NCI-H146 (cell line): ENCODE data around the gene CD274.
"Not testable (repeated sequence)": the region's sequence is repeated elsewhere in the genome, so short reads cannot be mapped to it uniquely, and the experiment has no call there.

Source experiments
- DNase-seq: peaks from one replicate; lab custom pipeline; 2025; lab: John Stamatoyannopoulos, UW

Gene CD274

GRCh38 chr9:5438301-5439162, 11.8 kb upstream of the CD274 start:
- DNase-seq = peak; percentile 24

- no peak for DNase-seq
Observed at GRCh38 chr9:5440426-5440825, 9.9 kb upstream of the CD274 start.

GRCh38 chr9:5441043-5441442, 9.3 kb upstream of the CD274 start:
- no peak for DNase-seq

GRCh38 chr9:5442400-5443011, 7.8 kb upstream of the CD274 start:
- peak; percentile 51 for DNase-seq

GRCh38 chr9:5443850-5444249, 6.5 kb upstream of the CD274 start:
- no peak for DNase-seq

DNA sequence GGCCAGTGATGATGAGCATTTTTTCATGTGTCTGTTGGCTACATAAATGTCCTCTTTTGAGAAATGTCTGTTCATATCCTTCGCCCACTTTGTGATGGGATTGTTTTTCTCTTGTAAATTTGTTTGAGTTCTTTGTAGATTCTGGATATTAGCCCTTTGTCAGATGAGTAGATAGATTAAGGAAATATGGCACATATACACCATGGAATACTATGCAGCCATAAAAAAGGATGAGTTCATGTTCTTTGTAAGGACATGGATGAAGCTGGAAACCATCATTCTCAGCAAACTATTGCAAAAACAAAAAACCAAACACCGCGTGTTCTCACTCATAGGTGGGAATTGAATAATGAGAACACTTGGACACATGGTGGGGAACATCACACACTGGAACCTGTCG, 5.2 kb upstream of the CD274 start:
- DNase-seq = not testable (repeated sequence)

- no peak for DNase-seq
Observed at GRCh38 chr9:5445886-5446285, 4.5 kb upstream of the CD274 start.

GRCh38 chr9:5446451-5447236, 3.7 kb upstream of the CD274 start:
- DNase-seq = no peak

GRCh38 chr9:5447337-5447736, 3.0 kb upstream of the CD274 start:
- DNase-seq = no peak

DNA sequence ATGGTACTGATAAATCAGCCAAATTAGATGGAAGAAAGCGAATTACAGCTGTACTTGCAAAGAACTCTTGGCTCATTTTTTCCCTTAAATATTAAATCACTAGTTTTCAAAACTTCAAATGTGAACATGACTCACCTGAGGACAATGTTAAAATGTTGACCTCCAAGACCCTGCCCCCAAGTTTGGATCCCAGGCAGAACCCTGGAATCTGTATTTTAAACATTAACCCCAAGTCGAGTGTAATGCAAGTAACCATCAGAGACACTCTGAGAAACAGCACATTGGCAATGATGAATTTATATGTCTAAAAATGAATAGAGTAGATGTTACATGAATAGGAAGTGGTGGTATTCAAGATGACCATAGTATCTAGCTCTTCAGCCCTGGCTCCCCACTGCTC, 2.3 kb upstream of the CD274 start:
- no peak for DNase-seq

GRCh38 chr9:5448461-5449435, 1.6 kb upstream of the CD274 start:
- DNase-seq = no peak

GRCh38 chr9:5449521-5450358, 602 bp upstream of the CD274 start:
- DNase-seq = no peak

GRCh38 chr9:5452286-5452609, 1.9 kb downstream of the CD274 start:
- DNase-seq = no peak

- DNase-seq = no peak
Observed at GRCh38 chr9:5453004-5453403, 2.7 kb downstream of the CD274 start.

- no peak for DNase-seq
Observed at GRCh38 chr9:5453673-5454072, 3.3 kb downstream of the CD274 start.

DNA sequence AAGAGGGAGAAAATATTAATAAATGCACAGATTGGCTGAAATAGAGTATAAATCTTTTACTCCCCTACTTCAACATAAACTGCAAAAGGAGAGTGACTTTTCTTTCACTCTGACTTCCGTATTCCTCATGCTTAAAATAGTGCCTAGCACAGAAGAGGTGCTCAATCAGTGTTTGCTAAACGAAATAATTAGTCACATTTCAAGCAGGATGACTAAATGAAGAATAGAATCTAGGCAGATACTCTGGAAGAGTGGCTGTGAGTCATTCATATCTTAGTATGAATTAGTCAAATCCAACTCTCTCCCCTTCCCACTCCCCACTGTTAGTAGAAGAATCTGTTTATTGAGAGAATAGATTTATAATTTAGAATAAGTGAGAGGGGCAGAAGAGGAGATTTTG, 4.8 kb downstream of the CD274 start:
- DNase-seq = no peak

DNA sequence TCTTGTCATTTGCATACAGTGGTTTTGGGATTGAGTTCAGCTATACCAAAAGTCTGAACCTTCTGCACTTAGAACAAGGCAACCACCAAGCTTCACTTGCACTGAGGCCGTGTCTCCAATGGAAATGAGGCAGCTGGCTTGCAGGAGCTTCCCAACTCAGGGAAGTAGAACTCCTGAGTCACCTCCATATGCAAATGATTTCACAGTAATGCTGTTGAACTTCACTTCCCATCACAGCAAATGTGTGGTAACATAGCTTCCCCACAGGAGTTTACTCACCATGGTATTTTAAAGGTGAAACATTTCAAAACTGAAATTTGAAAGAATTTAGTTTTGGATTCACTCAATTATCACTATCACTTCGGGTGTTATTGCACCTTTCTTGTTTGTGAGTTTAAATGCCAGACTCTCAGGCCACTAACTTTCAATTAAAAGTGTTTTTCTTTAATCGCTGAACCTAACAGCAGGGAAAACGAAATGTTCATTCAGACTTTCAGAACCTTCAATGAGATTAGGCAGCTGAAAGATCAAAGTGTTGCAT, 9.0 kb downstream of the CD274 start:
- DNase-seq = no peak

GRCh38 chr9:5460157-5460556, 9.8 kb downstream of the CD274 start:
- no peak for DNase-seq

DNA sequence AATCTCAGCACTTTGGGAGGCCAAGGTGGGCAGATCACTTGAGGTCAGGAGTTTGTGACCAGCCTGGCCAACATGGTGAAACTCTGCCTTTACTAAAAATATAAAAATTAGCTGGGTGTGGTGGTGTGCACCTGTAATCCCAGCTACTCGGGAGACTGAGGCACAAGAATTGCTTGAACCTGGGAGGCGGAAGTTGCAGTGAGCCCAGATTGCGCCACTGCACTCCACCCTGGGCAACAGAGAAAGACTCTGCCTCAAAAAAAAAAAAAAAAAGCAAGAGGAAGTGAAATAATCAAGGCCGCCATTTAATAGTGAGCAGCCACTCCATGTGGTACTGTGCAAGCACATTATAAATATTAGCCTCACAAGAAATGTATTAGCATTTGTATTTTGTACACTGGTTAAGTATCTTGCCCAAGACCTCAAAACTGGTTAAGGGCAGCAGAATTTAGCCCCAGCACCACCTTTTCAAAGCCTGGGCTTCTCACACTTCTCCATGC, 14.5 kb downstream of the CD274 start:
- DNase-seq = not testable (repeated sequence)

GRCh38 chr9:5466005-5466404, 15.7 kb downstream of the CD274 start:
- DNase-seq = no peak
